H1 (cell line): Measurements from ENCODE around the gene OPHN1. TPM values are rescaled to one million over a fixed set of nuclear protein-coding genes. Genes with fewer than 3 reads are reported as not detected.

Experiments used
- CTCF ChIA-PET: fragments of 300-600 bp; sonication (Branson Sonifier 250); formaldehyde crosslinking; loops from one replicate; lab custom pipeline; 2021; ENCODE audit not compliant: partially characterized antibody; lab: Charles Lee
- POLR2A ChIA-PET: fragments of 300-600 bp; sonication (Branson Sonifier 250); formaldehyde crosslinking; loops from one replicate; lab custom pipeline; 2021; ENCODE audit warnings: inconsistent platforms; ENCODE audit not compliant: partially characterized antibody; lab: Charles Lee
- DNase-seq, 2 experiments: peaks; one replicate each; pipeline versions ENCODE4 v3.0.0 to v3.0.0-alpha.2; 2010 to 2022; ENCODE audit warnings: low spot score in 2 of 2, low read depth in 1 of 2, mixed read lengths in 1 of 2
- FAIRE-seq: peaks from 2 replicates; lab custom pipeline; 2011; peaks lifted over from hg19 to GRCh38; lab: Jason Lieb, UNC
- H2AFZ ChIP-seq: 2 replicates; pipeline ENCODE4 v1.8.1; 2012; ENCODE audit warnings: low read length, inconsistent platforms
- H2AK5ac ChIP-seq: 2 replicates; pipeline ENCODE4 v1.6.1; 2013; ENCODE audit warnings: low read depth, low read length
- H2BK120ac ChIP-seq: replicated peaks from 2 replicates; pipeline ENCODE3; 2013; ENCODE audit warnings: low read depth, low read length, inconsistent platforms
- H2BK12ac ChIP-seq: 2 replicates; pipeline ENCODE4 v1.6.1; 2013; ENCODE audit warnings: low read depth, low read length
- H2BK15ac ChIP-seq: 2 replicates; pipeline ENCODE4 v1.6.1; 2013; ENCODE audit warnings: low read length
- H2BK20ac ChIP-seq: 2 replicates; pipeline ENCODE4 v1.6.1; 2013; ENCODE audit warnings: low read length
- H2BK5ac ChIP-seq: 2 replicates; pipeline ENCODE4 v1.6.1; 2013; ENCODE audit warnings: low read depth, low read length
- H3K14ac ChIP-seq: 2 replicates; pipeline ENCODE4 v1.6.1; 2013; ENCODE audit warnings: inconsistent platforms; ENCODE audit not compliant: insufficient read length
- H3K18ac ChIP-seq: 2 replicates; pipeline ENCODE4 v1.6.1; 2013; ENCODE audit warnings: low read length; ENCODE audit errors: extremely low read depth
- H3K23ac ChIP-seq: 2 replicates; pipeline ENCODE4 v1.6.1; 2013; ENCODE audit warnings: inconsistent platforms; ENCODE audit not compliant: insufficient read length
- H3K23me2 ChIP-seq: 2 replicates; pipeline ENCODE4 v1.6.1; 2013; ENCODE audit warnings: low read depth, low read length
- H3K27ac ChIP-seq: 2 replicates; pipeline ENCODE4 v1.6.1; 2011; ENCODE audit warnings: low read depth, low read length, inconsistent platforms
- H3K27me3 ChIP-seq, 4 experiments: replicated peaks in 1 of 4; 1 replicate in 1 of 4; 2 replicates in 3 of 4; pipeline versions ENCODE4 v1.6.1 to v1.8.1; 2011 to 2013; ENCODE audit warnings: low read length in 3 of 4, mild to moderate bottlenecking in 3 of 4, inconsistent platforms in 2 of 4, mixed read lengths in 2 of 4, moderate library complexity in 1 of 4; ENCODE audit not compliant: control insufficient read depth in 3 of 4, insufficient read depth in 3 of 4; ENCODE audit errors: extremely low read depth in 1 of 4
- H3K36me3 ChIP-seq, 4 experiments: 2 replicates each; pipeline versions ENCODE4 v1.6.1 to v1.8.1; 2011 to 2013; ENCODE audit warnings: mild to moderate bottlenecking in 4 of 4, low read length in 3 of 4, moderate library complexity in 2 of 4, control low read depth in 1 of 4, inconsistent platforms in 1 of 4; ENCODE audit not compliant: insufficient read depth in 4 of 4, control insufficient read depth in 2 of 4
- H3K4ac ChIP-seq: replicated peaks from 2 replicates; pipeline ENCODE3; 2013; ENCODE audit warnings: low read length, low read depth, mixed read lengths, inconsistent platforms; ENCODE audit not compliant: insufficient read length
- H3K4me1 ChIP-seq, 4 experiments: replicated peaks in 1 of 4; 1 replicate in 1 of 4; 2 replicates in 3 of 4; pipeline versions ENCODE4 v1.6.1 to v1.8.1; 2011 to 2013; ENCODE audit warnings: low read length in 3 of 4, inconsistent platforms in 2 of 4, mixed read lengths in 1 of 4; ENCODE audit not compliant: insufficient read depth in 4 of 4, control insufficient read depth in 3 of 4
- H3K4me2 ChIP-seq, 2 experiments: 2 replicates each; pipeline versions ENCODE4 v1.6.1 to v1.8.1; 2011 to 2013; ENCODE audit warnings: low read depth in 2 of 2, low read length in 2 of 2, control low read depth in 1 of 2, inconsistent platforms in 1 of 2, mild to moderate bottlenecking in 1 of 2; ENCODE audit not compliant: insufficient read depth in 1 of 2
- H3K4me3 ChIP-seq, 4 experiments: fragments of 200-600, 300-600 bp in 1 of 4; sonication (generic), shearing (Covaris generic), sonication (Bioruptor Twin) in 1 of 4; 2 replicates each; pipeline versions ENCODE4 v1.5.1 to v1.8.1; 2011 to 2016; ENCODE audit warnings: low read length in 4 of 4, low read depth in 3 of 4, control low read depth in 2 of 4, inconsistent platforms in 2 of 4, mild to moderate bottlenecking in 2 of 4, mixed read lengths in 1 of 4, moderate library complexity in 1 of 4; ENCODE audit not compliant: insufficient read depth in 2 of 4; ENCODE audit errors: extremely low read depth in 1 of 4
- H3K56ac ChIP-seq: replicated peaks from 2 replicates; pipeline ENCODE3; 2013; ENCODE audit warnings: low read depth, mild to moderate bottlenecking, mixed read lengths, low read length, inconsistent platforms; ENCODE audit not compliant: insufficient read length
- H3K79me1 ChIP-seq: 2 replicates; pipeline ENCODE4 v1.6.1; 2013; ENCODE audit warnings: low read depth, low read length, control low read depth
- H3K79me2 ChIP-seq, 2 experiments: 2 replicates each; pipeline versions ENCODE4 v1.6.1 to v1.8.1; 2012 to 2013; ENCODE audit warnings: low read length in 2 of 2, mild to moderate bottlenecking in 2 of 2, inconsistent platforms in 1 of 2; ENCODE audit not compliant: insufficient read depth in 2 of 2, control insufficient read depth in 1 of 2
- H3K9ac ChIP-seq, 4 experiments: replicated peaks in 1 of 4; 1 replicate in 1 of 4; 2 replicates in 3 of 4; pipeline versions ENCODE4 v1.6.1 to v1.8.1; 2011 to 2013; ENCODE audit warnings: low read depth in 3 of 4, low read length in 3 of 4, control low read depth in 2 of 4, mild to moderate bottlenecking in 2 of 4, moderate library complexity in 2 of 4, inconsistent platforms in 1 of 4; ENCODE audit errors: extremely low read depth in 1 of 4
- H3K9me3 ChIP-seq, 2 experiments: 2 replicates each; pipeline versions ENCODE4 v1.6.1 to v1.8.1; 2012 to 2013; ENCODE audit warnings: mild to moderate bottlenecking in 2 of 2, moderate library complexity in 2 of 2, control low read depth in 1 of 2, inconsistent platforms in 1 of 2, low read depth in 1 of 2, low read length in 1 of 2, mixed read lengths in 1 of 2; ENCODE audit not compliant: insufficient read depth in 2 of 2
- H4K20me1 ChIP-seq, 2 experiments: replicated peaks in 1 of 2; 2 replicates each; pipeline versions ENCODE3 to v1.8.1; 2011 to 2013; ENCODE audit warnings: inconsistent platforms in 2 of 2, low read length in 2 of 2, mild to moderate bottlenecking in 1 of 2; ENCODE audit not compliant: insufficient read depth in 2 of 2, control insufficient read depth in 1 of 2
- H4K5ac ChIP-seq: 2 replicates; pipeline ENCODE4 v1.6.1; 2013; ENCODE audit warnings: low read length, low read depth, mixed read lengths, inconsistent platforms; ENCODE audit not compliant: insufficient read length
- H4K8ac ChIP-seq: 2 replicates; pipeline ENCODE4 v1.8.0; 2013; ENCODE audit warnings: mild to moderate bottlenecking, moderate library complexity, low read length, inconsistent platforms; ENCODE audit not compliant: insufficient read depth; ENCODE audit errors: extremely low read depth
- H4K91ac ChIP-seq: replicated peaks from 2 replicates; pipeline ENCODE3; 2013; ENCODE audit warnings: low read length, mixed read lengths, inconsistent platforms; ENCODE audit not compliant: insufficient read length
- BACH1 ChIP-seq: IDR thresholded peaks from 2 replicates; pipeline ENCODE4 v1.6.1; 2012; ENCODE audit warnings: low read length, improper control_type of control experiment
- E2F6 ChIP-seq: IDR thresholded peaks from 2 replicates; pipeline ENCODE4 v1.6.1; 2012; ENCODE audit warnings: inconsistent platforms
- GTF2F1 ChIP-seq: IDR thresholded peaks from 2 replicates; pipeline ENCODE4 v1.6.1; 2012; ENCODE audit warnings: low read depth, low read length, improper control_type of control experiment, borderline replicate concordance
- HDAC6 ChIP-seq: IDR thresholded peaks from one replicate; pipeline ENCODE4 v1.7.1; 2012; ENCODE audit warnings: low read depth, mild to moderate bottlenecking, inconsistent platforms, low read length, moderate library complexity
- SIN3A ChIP-seq, 2 experiments: IDR thresholded peaks in 1 of 2; conservative IDR thresholded peaks in 1 of 2; 2 replicates each; pipeline ENCODE4 v1.6.1; 2011 to 2012; ENCODE audit warnings: low read length in 2 of 2, improper control_type of control experiment in 1 of 2, low read depth in 1 of 2, mild to moderate bottlenecking in 1 of 2
- SP2 ChIP-seq: IDR thresholded peaks from 2 replicates; pipeline ENCODE4 v1.6.1; 2012; ENCODE audit warnings: mild to moderate bottlenecking, low read length, inconsistent platforms
- TCF12 ChIP-seq: IDR thresholded peaks from 2 replicates; pipeline ENCODE4 v1.6.1; 2011; ENCODE audit warnings: low read depth, mild to moderate bottlenecking, low read length
- WGBS, 2 experiments: shearing (Covaris generic) in 1 of 2; methylation state at CpG; one replicate each; pipeline versions ENCODE4 v1.1.6 to v1.1.7; 2013 to 2015; ENCODE audit warnings: low lambda C conversion rate in 2 of 2, mixed read lengths in 2 of 2, inconsistent platforms in 1 of 2, low coverage in 1 of 2, missing lambda C conversion rate in 1 of 2; ENCODE audit not compliant: insufficient replicate concordance in 2 of 2, insufficient coverage in 1 of 2, insufficient read length in 1 of 2; ENCODE audit errors: extremely low coverage in 1 of 2, missing lambda C conversion rate in 1 of 2; 5-methylcytosine and 5-hydroxymethylcytosine counted together
- polyA plus RNA-seq, 7 experiments: library from polyadenylated mRNA; depleted of rRNA in 3 of 7; stranded (reverse) in 5 of 7; unstranded in 2 of 7; fragments of >200 nt in 5 of 7; fragments of 200-250 nt in 2 of 7; gene quantifications; 1 replicate in 5 of 7; 2 replicates in 1 of 7; 4 replicates in 1 of 7; pipeline versions ENCODE4 v1.2.1 to v1.2.3, GENCODE V29; 2011 to 2013; ENCODE audit warnings: missing spikeins in 2 of 7, mixed read lengths in 2 of 7
- total RNA-seq: library from RNA; stranded (reverse); fragmentation: NEBNext Ultra II Directional; extraction: Animal tissue kit (Norgen Biotek cat#: 25700); gene quantifications from 2 replicates; pipeline ENCODE4 v1.2.1, GENCODE V29; 2021
- TF ChIP-seq, protein P1 (sequence below): IDR thresholded peaks from 2 replicates; pipeline ENCODE4 v1.6.1; 2011; ENCODE audit warnings: low read length, improper control_type of control experiment

The OPHN1 gene
- total and polyA plus RNA-seq, 2 of the 8 experiments (the other 6 are each of a cell fraction or from before 2014, with no cell fraction given), result 1.2 to 3.5 TPM

DNA sequence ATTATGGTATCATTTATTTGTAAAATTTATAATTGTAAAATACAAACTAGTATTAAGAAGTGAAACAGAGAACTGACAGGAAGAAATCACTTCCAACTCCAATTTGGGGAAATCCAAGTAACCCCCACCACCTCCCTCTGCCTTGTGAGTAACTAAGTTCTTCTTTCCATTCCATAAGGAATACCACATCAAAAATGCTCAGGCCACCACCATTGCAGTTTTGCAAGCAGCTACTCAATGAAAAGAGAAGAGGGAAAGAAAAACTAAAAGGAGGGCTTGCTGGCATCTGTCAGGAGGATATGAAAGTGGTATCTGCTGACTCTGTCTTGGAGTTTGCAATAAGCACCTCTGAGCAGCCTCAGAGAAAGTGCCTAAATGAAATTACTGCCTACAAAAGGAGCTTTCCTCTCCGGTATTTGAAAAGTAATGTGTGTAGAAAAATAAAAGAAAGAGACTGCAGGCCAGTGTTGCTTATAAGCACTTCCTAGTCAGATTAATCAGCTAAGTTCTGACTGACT lies 228.7 kb downstream of the OPHN1 start:
- CTCF ChIA-PET, result interaction anchor here (0.9 to 1.5 kb wide), 3 partner anchors 10 to 604 kb away, joined by 3 to 4 read pairs (median 4); no protein-coding TSS in a partner anchor
- no peaks in the 10 kb centered on the region for H4K20me1 ChIP-seq
- H4K91ac ChIP-seq, result no peak overlapping the region

More for the DNA sequence above, 228.7 kb downstream of the OPHN1 start:
- Histone ChIP-seq H2AFZ (no peak overlapping the region), H2BK15ac (no peak overlapping the region), H2BK120ac (no peak overlapping the region), H3K14ac (no peak overlapping the region), H3K4ac (no peak overlapping the region), H3K36me3 (no peaks in the 10 kb centered on the region), H2BK12ac (no peak overlapping the region), H3K4me1 (no peaks in the 10 kb centered on the region), H2AK5ac (no peak overlapping the region), H4K5ac (no peak overlapping the region), H3K18ac (no peak overlapping the region), H3K4me3 (no peak overlapping the region), H3K23ac (no peak overlapping the region), H3K27ac (no peak overlapping the region), H3K27me3 (no peaks in the 10 kb centered on the region), H2BK20ac (no peak overlapping the region), H3K23me2 (no peaks in the 10 kb centered on the region), H2BK5ac (no peak overlapping the region), H3K9ac (no peak overlapping the region), H3K9me3 (no peaks in the 10 kb centered on the region), H3K56ac (no peak overlapping the region), H4K8ac (no peak overlapping the region), H3K79me2 (no peaks in the 10 kb centered on the region), H3K79me1 (no peaks in the 10 kb centered on the region), H3K4me2 (no peak overlapping the region)
- DNase-seq, result no peak
- no peak for FAIRE-seq
- WGBS, 2 experiments, result 92% methylated on average over 1 of the region's 1 CpG; no CpG with 5 or more reads in 1 of the 2 experiments
- POLR2A ChIA-PET, result no interaction called here
- TF ChIP-seq HDAC6, result no peak
- no peak for TF ChIP-seq TCF12
- no peak for TF ChIP-seq SP2
- TF ChIP-seq GTF2F1, result no peak
- TF ChIP-seq BACH1, result no peak
- no peak for TF ChIP-seq E2F6
- TF ChIP-seq SIN3A (conservative IDR thresholded peaks at IDR 0.05 in 1 of 2, IDR thresholded peaks at IDR 0.05 in 1 of 2; ENCODE audit: low read depth in 1 of 2, low read length in 2 of 2), result no peak
- TF ChIP-seq, protein P1, sequence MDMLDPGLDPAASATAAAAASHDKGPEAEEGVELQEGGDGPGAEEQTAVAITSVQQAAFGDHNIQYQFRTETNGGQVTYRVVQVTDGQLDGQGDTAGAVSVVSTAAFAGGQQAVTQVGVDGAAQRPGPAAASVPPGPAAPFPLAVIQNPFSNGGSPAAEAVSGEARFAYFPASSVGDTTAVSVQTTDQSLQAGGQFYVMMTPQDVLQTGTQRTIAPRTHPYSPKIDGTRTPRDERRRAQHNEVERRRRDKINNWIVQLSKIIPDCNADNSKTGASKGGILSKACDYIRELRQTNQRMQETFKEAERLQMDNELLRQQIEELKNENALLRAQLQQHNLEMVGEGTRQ, result no peak
